ENCODE results near the gene ZNF821. TPM values are rescaled to one million over a fixed set of nuclear protein-coding genes. Genes with fewer than 3 reads are reported as not detected.
A peak's percentile ranks its signal among the peaks of the same experiment; 100 is the strongest.
"Not testable (repeated sequence)": the region's sequence is repeated elsewhere in the genome, so short reads cannot be mapped to it uniquely, and the experiment has no call there.

ZNF821 gene
- total RNA-seq, 1 donor from 2014 or later = 6.4 TPM

- Mint-ChIP-seq H3K4me3 (no peak overlapping the region), H3K36me3 (ENCODE audit: low read depth) (peaks cover 7% of the 10 kb centered on the region), H3K27ac (no peak overlapping the region)
Measured at GRCh38 chr16:71870818-71871217, 13.2 kb downstream of the ZNF821 start.

GRCh38 chr16:71869089-71869488, 14.9 kb downstream of the ZNF821 start:
- no peaks in the 10 kb centered on the region for H3K9me3 Mint-ChIP-seq
- no peak overlapping the region for H3K4me3 Mint-ChIP-seq
- intact Hi-C loops (cut with micrococcal nuclease) = no loop called here
- H3K27me3 Mint-ChIP-seq (ENCODE audit: insufficient read depth) = peaks cover 2% of the 10 kb centered on the region
- peaks cover 20% of the 10 kb centered on the region for H3K4me1 Mint-ChIP-seq (ENCODE audit: low read depth)
- peaks cover 8% of the 10 kb centered on the region for H3K36me3 Mint-ChIP-seq (ENCODE audit: low read depth)
- DNase-seq (ENCODE audit: low spot score) = no peak
- H3K27ac Mint-ChIP-seq = no peak overlapping the region

More at GRCh38 chr16:71870818-71871217, 13.2 kb downstream of the ZNF821 start:
- Mint-ChIP-seq H3K4me1 (ENCODE audit: low read depth) (peaks cover 20% of the 10 kb centered on the region), H3K9me3 (no peaks in the 10 kb centered on the region), H3K27me3 (ENCODE audit: insufficient read depth) (peaks cover 2% of the 10 kb centered on the region)
- DNase-seq (ENCODE audit: low spot score) = no peak
- intact Hi-C loops (cut with micrococcal nuclease) = no loop called here

- Mint-ChIP-seq H3K4me3 (no peak overlapping the region), H3K27me3 (ENCODE audit: insufficient read depth) (peaks cover 2% of the 10 kb centered on the region), H3K27ac (no peak overlapping the region), H3K4me1 (ENCODE audit: low read depth) (peaks cover 17% of the 10 kb centered on the region), H3K9me3 (no peaks in the 10 kb centered on the region), H3K36me3 (ENCODE audit: low read depth) (peaks cover 8% of the 10 kb centered on the region)
- no peak for DNase-seq (ENCODE audit: low spot score)
- intact Hi-C loops (cut with micrococcal nuclease) = no loop called here
Measured at GRCh38 chr16:71867939-71868338, 16.0 kb downstream of the ZNF821 start.

GRCh38 chr16:71867175-71867574, 16.8 kb downstream of the ZNF821 start:
- H3K9me3 Mint-ChIP-seq; DNase-seq (ENCODE audit: low spot score); H3K27ac Mint-ChIP-seq; H3K36me3 Mint-ChIP-seq (ENCODE audit: low read depth); H3K4me3 Mint-ChIP-seq; H3K27me3 Mint-ChIP-seq (ENCODE audit: insufficient read depth); intact Hi-C loops (cut with micrococcal nuclease): not testable (repeated sequence)
- peaks cover 14% of the 10 kb centered on the region for H3K4me1 Mint-ChIP-seq (ENCODE audit: low read depth)

- H3K27ac Mint-ChIP-seq = no peak overlapping the region
- intact Hi-C loops (cut with micrococcal nuclease) = no loop called here
- H3K27me3 Mint-ChIP-seq (ENCODE audit: insufficient read depth) = no peaks in the 10 kb centered on the region
- peaks cover 6% of the 10 kb centered on the region for H3K4me1 Mint-ChIP-seq (ENCODE audit: low read depth)
- H3K4me3 Mint-ChIP-seq = no peak overlapping the region
- no peaks in the 10 kb centered on the region for H3K9me3 Mint-ChIP-seq
- H3K36me3 Mint-ChIP-seq (ENCODE audit: low read depth) = peaks cover 8% of the 10 kb centered on the region
- no peak for DNase-seq (ENCODE audit: low spot score)
Measured at GRCh38 chr16:71865173-71865863, 18.7 kb downstream of the ZNF821 start.

GRCh38 chr16:71863995-71864394, 20.0 kb downstream of the ZNF821 start:
- intact Hi-C loops (cut with micrococcal nuclease) = no loop called here
- H3K4me1 Mint-ChIP-seq (ENCODE audit: low read depth) = no peaks in the 10 kb centered on the region
- H3K36me3 Mint-ChIP-seq (ENCODE audit: low read depth) = peaks cover 6% of the 10 kb centered on the region
- H3K4me3 Mint-ChIP-seq = no peak overlapping the region
- no peaks in the 10 kb centered on the region for H3K27me3 Mint-ChIP-seq (ENCODE audit: insufficient read depth)
- no peaks in the 10 kb centered on the region for H3K9me3 Mint-ChIP-seq
- no peak for DNase-seq (ENCODE audit: low spot score)
- H3K27ac Mint-ChIP-seq = no peak overlapping the region

- H3K9me3 Mint-ChIP-seq = no peaks in the 10 kb centered on the region
- H3K36me3 Mint-ChIP-seq (ENCODE audit: low read depth) = peaks cover 13% of the 10 kb centered on the region
- no peak overlapping the region for H3K27ac Mint-ChIP-seq
- no peak overlapping the region for H3K4me3 Mint-ChIP-seq
- no peaks in the 10 kb centered on the region for H3K27me3 Mint-ChIP-seq (ENCODE audit: insufficient read depth)
- DNase-seq (ENCODE audit: low spot score) = no peak
- intact Hi-C loops (cut with micrococcal nuclease) = no loop called here
- peaks cover 17% of the 10 kb centered on the region for H3K4me1 Mint-ChIP-seq (ENCODE audit: low read depth)
Measured at GRCh38 chr16:71859762-71860521, 24.0 kb downstream of the ZNF821 start.

- Mint-ChIP-seq H3K36me3 (ENCODE audit: low read depth) (peaks cover 24% of the 10 kb centered on the region), H3K4me3 (no peak overlapping the region), H3K27me3 (ENCODE audit: insufficient read depth) (no peaks in the 10 kb centered on the region), H3K9me3 (no peaks in the 10 kb centered on the region), H3K27ac (peak overlapping the region; percentile 88), H3K4me1 (ENCODE audit: low read depth) (peaks cover 53% of the 10 kb centered on the region)
- DNase-seq (ENCODE audit: low spot score) = no peak
- intact Hi-C loops (cut with micrococcal nuclease) = no loop called here
Measured at GRCh38 chr16:71855937-71856662, 27.9 kb downstream of the ZNF821 start.

GRCh38 chr16:71854369-71854948, 29.5 kb downstream of the ZNF821 start:
- Mint-ChIP-seq H3K27ac (no peak overlapping the region), H3K4me1 (ENCODE audit: low read depth) (peaks cover 53% of the 10 kb centered on the region), H3K36me3 (ENCODE audit: low read depth) (peaks cover 33% of the 10 kb centered on the region)

GRCh38 chr16:71853413-71853812, 30.6 kb downstream of the ZNF821 start:
- intact Hi-C loops (cut with micrococcal nuclease) = no loop called here
- Mint-ChIP-seq H3K27ac (no peak overlapping the region), H3K4me1 (ENCODE audit: low read depth) (peaks cover 57% of the 10 kb centered on the region), H3K4me3 (peak overlapping the region; percentile 16), H3K36me3 (ENCODE audit: low read depth) (peaks cover 32% of the 10 kb centered on the region), H3K27me3 (ENCODE audit: insufficient read depth) (no peaks in the 10 kb centered on the region), H3K9me3 (no peaks in the 10 kb centered on the region)
- no peak for DNase-seq (ENCODE audit: low spot score)

More at GRCh38 chr16:71854369-71854948, 29.5 kb downstream of the ZNF821 start:
- DNase-seq (ENCODE audit: low spot score) = no peak
- Mint-ChIP-seq H3K4me3 (no peak overlapping the region), H3K9me3 (no peaks in the 10 kb centered on the region), H3K27me3 (ENCODE audit: insufficient read depth) (no peaks in the 10 kb centered on the region)
- intact Hi-C loops (cut with micrococcal nuclease) = no loop called here

GRCh38 chr16:71852561-71852960, 31.4 kb downstream of the ZNF821 start:
- H3K36me3 Mint-ChIP-seq (ENCODE audit: low read depth) = peaks cover 39% of the 10 kb centered on the region
- no peaks in the 10 kb centered on the region for H3K27me3 Mint-ChIP-seq (ENCODE audit: insufficient read depth)
- H3K9me3 Mint-ChIP-seq = no peaks in the 10 kb centered on the region
- H3K4me3 Mint-ChIP-seq = no peak overlapping the region
- no peak for DNase-seq (ENCODE audit: low spot score)
- peaks cover 66% of the 10 kb centered on the region for H3K4me1 Mint-ChIP-seq (ENCODE audit: low read depth)
- H3K27ac Mint-ChIP-seq = no peak overlapping the region
- intact Hi-C loops (cut with micrococcal nuclease) = no loop called here

GRCh38 chr16:71852158-71852557, 31.8 kb downstream of the ZNF821 start:
- H3K36me3 Mint-ChIP-seq (ENCODE audit: low read depth) = peaks cover 39% of the 10 kb centered on the region
- no peaks in the 10 kb centered on the region for H3K9me3 Mint-ChIP-seq
- intact Hi-C loops (cut with micrococcal nuclease) = no loop called here
- no peak overlapping the region for H3K27ac Mint-ChIP-seq
- no peaks in the 10 kb centered on the region for H3K27me3 Mint-ChIP-seq (ENCODE audit: insufficient read depth)
- no peak overlapping the region for H3K4me3 Mint-ChIP-seq
- peaks cover 70% of the 10 kb centered on the region for H3K4me1 Mint-ChIP-seq (ENCODE audit: low read depth)
- no peak for DNase-seq (ENCODE audit: low spot score)
